Ovary (tissue), 3 donors: Measurements from ENCODE around the gene ST8SIA6.

Source experiments
- EP300 ChIP-seq: sonication (generic); formaldehyde crosslinking; IDR thresholded peaks from one replicate; pipeline ENCODE4 v1.6.1; 2017; ENCODE audit warnings: antibody characterized with exemption
- POLR2A ChIP-seq: fragments of 450-650 bp; IDR thresholded peaks from one replicate; pipeline ENCODE4 v1.6.1; 2017; ENCODE audit warnings: antibody characterized with exemption, mild to moderate bottlenecking, moderate library complexity
- TF ChIP-seq, protein P1 (sequence below), 3 donors: fragments of 450-650 bp in 2 of 3; fragments of 200-600 bp in 1 of 3; IDR thresholded peaks; one replicate each; pipeline versions ENCODE4 v1.5.1 to v1.8.0; 2016 to 2022; ENCODE audit warnings: antibody characterized with exemption in 3 of 3, mild to moderate bottlenecking in 1 of 3
- donor health status: DM: no; HTN: no; CAD: no.

DNA sequence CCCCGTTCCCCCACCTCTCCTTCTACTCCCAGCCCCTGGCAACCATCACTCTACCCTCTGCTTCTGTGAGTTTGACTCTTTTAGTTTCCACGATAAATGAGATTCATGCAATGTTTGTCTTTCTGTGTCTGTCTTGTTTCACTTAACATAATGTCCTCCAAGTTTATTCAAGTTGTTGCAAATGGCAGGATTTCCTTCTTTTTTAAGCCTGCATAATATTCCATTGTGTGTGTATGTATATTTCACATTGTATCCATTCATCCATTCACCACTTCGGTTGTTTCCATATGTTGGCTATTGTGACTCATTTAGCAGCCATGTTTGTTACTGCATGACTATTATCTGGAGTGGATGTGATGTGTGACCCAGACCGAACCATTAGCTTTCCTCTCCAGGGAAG is 162.0 kb downstream of the ST8SIA6 start:
- TF ChIP-seq POLR2A (no peak), EP300 (no peak)
- TF ChIP-seq, protein P1, sequence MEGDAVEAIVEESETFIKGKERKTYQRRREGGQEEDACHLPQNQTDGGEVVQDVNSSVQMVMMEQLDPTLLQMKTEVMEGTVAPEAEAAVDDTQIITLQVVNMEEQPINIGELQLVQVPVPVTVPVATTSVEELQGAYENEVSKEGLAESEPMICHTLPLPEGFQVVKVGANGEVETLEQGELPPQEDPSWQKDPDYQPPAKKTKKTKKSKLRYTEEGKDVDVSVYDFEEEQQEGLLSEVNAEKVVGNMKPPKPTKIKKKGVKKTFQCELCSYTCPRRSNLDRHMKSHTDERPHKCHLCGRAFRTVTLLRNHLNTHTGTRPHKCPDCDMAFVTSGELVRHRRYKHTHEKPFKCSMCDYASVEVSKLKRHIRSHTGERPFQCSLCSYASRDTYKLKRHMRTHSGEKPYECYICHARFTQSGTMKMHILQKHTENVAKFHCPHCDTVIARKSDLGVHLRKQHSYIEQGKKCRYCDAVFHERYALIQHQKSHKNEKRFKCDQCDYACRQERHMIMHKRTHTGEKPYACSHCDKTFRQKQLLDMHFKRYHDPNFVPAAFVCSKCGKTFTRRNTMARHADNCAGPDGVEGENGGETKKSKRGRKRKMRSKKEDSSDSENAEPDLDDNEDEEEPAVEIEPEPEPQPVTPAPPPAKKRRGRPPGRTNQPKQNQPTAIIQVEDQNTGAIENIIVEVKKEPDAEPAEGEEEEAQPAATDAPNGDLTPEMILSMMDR (IDR thresholded peaks at IDR 0.05): no peak
